ENCODE measurements around the gene CALB2.

DNA sequence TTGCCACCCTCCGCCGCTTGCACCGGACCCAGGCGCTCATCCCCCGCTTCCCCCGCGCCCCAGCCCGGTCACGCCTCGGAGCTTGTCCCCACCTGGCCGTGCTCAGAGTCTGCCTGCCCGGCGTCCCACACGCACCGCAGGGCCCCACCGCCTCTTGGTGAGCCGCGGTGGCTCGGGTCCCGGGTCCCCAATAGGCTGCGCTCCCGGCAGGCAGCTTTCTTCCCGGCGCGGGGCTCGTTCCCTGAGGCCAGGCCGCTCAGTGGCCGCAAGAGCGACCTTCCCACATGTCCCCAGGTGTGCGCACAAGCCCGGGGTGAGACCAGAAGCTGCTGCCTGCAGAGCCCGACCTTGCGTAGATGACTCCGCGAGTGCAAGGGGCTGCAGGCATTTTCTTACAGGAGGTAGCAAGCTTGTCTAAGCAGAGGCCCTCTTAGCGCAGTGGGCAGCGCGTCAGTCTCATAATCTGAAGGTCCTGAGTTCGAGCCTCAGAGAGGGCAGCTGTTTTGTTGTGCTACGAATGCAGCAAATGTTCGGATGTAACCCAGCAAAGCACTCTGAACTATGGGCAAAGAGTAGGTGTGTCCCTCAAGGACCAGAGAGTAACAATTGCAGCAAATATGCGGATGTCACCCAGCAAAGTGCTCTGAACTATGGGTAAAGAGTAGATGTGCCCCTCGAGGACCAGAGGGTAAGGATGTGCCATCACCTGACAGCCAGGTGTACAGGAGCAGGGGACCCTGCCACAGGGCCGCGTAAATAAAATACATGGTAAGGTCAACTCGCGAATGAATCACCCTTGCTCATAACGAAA is 67.8 kb downstream of the CALB2 start:
- no peak for TF ChIP-seq POLR2A (IDR thresholded peaks at IDR 0.05; ENCODE audit: low read depth, low read length)
- TF ChIP-seq POLR2AphosphoS5 (IDR thresholded peaks at IDR 0.05; ENCODE audit: low read depth, low read length) = no peak
- no peak for TF ChIP-seq TAF1 (IDR thresholded peaks at IDR 0.05; ENCODE audit: borderline replicate concordance, low read depth, low read length)

All from GM12892 (cell line).